Fibroblast of villous mesenchyme (primary cell): ENCODE results near the gene GBA2. TPM values are rescaled to one million over a fixed set of nuclear protein-coding genes. Genes with fewer than 3 reads are reported as not detected.
A peak's percentile ranks its signal among the peaks of the same experiment; 100 is the strongest.

Source experiments
- DNase-seq: peaks from one replicate; pipeline ENCODE4 v3.0.0-alpha.2; 2010; ENCODE audit warnings: low read depth
- H3K4me3 ChIP-seq: 2 replicates; pipeline ENCODE4 v1.5.1; 2011; ENCODE audit warnings: low read depth, mild to moderate bottlenecking, low read length
- total RNA-seq: library from RNA; depleted of rRNA; stranded (reverse); fragments of >200 nt; gene quantifications from 2 replicates; pipeline ENCODE4 v1.2.3, GENCODE V29; 2012
- TF ChIP-seq, protein P1 (sequence below): IDR thresholded peaks from 2 replicates; pipeline ENCODE4 v1.5.1; 2012; ENCODE audit warnings: low read depth, mild to moderate bottlenecking, low read length; ENCODE audit not compliant: insufficient read depth

The GBA2 gene
- total RNA-seq, 1 donor = 38.4 TPM

DNA sequence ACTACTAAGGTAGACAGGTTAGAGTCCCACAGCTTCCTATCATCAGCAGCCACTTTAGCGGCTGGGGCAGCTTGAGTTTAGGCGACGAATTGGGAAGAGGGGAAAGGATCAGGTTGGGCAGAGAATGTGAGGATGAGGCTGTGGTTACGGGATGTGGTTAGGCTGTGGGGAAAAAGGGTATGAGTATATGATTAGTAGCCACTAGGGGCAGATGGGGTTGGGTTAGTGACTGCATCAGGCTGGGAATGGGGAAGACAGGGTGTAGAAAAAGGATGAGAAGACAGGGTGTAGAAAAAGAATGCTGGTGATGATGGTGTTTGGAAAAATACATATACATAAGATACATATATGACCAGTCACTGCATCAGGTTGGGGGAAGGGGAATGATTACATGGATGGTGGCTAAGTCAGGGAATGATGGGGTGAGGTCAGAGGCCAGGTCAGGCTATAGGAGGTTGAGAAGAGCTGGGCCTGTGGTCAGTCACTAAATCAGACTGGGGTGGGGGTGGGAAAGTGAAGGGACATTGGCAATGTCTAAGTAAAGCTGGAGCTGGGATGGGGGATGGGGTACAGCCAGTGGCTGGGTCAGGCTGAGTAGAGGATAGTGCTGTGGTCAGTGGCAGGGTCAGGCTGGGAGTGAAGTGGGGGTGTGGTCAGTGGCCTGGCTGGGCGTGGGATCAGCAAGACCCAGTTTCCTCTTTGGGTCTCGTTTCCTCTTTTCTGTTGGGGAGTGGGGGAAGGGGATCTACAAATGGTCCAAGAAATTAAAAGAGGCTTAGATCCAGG is 19.1 kb downstream of the GBA2 start:
- TF ChIP-seq, protein P1, sequence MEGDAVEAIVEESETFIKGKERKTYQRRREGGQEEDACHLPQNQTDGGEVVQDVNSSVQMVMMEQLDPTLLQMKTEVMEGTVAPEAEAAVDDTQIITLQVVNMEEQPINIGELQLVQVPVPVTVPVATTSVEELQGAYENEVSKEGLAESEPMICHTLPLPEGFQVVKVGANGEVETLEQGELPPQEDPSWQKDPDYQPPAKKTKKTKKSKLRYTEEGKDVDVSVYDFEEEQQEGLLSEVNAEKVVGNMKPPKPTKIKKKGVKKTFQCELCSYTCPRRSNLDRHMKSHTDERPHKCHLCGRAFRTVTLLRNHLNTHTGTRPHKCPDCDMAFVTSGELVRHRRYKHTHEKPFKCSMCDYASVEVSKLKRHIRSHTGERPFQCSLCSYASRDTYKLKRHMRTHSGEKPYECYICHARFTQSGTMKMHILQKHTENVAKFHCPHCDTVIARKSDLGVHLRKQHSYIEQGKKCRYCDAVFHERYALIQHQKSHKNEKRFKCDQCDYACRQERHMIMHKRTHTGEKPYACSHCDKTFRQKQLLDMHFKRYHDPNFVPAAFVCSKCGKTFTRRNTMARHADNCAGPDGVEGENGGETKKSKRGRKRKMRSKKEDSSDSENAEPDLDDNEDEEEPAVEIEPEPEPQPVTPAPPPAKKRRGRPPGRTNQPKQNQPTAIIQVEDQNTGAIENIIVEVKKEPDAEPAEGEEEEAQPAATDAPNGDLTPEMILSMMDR = peak; percentile 62
- peak; percentile 86 for DNase-seq
- H3K4me3 ChIP-seq = peak overlapping the region; percentile 88

DNA sequence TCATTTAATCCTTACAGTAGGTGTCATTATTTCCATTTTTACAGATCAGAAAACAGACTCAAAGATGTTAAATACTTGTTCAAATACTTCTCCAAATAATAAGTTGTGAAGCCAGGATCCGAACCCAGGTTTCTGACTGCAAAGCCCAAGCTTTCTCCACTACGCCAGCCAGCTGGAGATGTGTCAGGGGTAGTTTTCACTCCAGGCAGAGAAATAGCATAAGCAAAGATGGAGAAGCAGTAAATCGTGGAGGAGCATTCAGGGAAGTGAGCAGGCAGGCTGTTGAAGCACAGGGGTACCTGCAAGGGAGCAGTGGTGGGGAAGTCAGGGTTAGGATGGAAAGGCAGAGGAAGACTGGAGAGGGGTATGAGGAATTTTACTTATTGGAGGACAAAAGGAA is 19.9 kb downstream of the GBA2 start:
- TF ChIP-seq, protein P1 = no peak
- DNase-seq = no peak
- H3K4me3 ChIP-seq = peak overlapping the region; percentile 88

DNA sequence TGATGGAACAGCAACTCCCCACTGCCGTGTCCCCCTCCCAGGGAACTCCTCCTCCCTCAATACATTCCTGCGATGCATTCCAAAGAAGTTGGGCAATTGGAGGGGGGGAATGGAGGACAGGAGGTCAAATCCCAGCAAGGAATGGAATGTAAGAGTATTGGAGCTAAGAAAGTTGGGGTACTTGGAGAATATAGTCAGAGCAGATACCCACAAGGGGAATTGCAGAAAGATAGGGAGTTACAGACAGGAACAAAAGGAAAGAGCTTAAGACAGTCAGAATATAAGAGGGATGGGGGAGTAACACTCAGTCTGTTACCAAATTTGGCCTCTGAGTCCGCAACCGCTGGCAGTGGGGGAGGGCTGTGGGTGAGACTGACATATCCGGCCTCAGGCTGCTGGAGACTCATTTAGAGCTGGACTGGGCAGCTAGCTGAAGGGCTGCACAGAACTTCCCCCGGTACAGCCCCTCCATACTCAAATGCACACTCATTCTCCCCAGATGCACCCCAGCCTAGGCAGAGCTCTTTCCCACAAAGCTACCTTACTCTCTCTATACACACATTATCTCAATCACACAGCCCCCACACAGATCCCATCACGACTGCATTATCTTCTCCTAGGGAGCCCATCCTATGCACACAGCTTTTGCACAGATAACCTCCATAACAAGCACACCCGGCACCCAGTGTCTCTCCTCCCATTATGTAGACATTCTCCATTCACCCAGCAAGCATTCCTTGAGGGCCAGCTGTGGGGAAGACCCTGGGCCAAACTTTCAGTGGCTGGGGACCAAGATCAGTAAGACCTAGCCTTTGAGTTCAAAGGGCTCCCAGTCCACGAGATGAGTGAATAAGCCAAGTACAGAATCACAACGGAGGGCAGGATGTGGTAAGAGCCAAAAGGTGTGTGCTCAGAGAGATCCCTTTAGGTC is 20.7 kb downstream of the GBA2 start:
- TF ChIP-seq, protein P1 = no peak
- peak; percentile 88 for DNase-seq
- peak overlapping the region; percentile 88 for H3K4me3 ChIP-seq

DNA sequence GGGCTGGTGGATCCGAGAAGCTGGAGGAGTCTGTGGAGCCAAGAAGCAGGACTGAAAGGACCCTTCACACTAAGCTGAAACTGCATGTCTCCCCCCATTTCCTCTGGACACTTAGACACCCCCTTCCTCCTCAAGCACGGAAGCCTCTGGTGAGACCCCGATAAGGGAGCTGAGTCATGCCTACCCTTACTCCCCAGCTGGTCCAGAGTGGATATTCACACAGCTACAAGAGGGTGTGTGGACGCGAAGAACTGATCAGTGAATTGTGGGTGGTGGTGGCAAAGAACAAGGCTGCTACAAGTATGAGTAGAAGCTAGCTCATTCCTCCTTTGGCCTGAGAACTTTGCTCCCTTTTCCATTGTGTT is 21.4 kb downstream of the GBA2 start:
- DNase-seq = no peak
- H3K4me3 ChIP-seq = peak overlapping the region; percentile 88
- TF ChIP-seq, protein P1 = no peak

DNA sequence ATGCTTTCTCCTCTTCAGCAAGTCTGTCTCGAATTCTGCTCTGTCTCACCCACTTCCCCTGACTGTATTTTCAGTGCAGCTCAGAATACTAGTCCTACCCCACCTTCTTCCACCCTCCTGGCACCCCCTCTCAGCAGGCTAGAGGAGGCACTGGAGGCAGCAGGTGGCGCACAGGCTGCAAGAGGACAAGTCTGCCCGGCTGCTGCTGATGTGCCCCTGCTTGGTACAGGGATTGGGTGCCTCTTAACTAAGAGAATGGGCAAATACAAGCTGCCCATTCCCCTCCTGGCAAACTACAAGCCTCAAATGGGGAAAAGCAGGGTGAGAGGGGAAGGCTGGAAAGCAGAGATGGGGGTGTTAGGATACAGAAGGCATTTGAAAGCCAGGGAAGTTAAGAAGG is 22.1 kb downstream of the GBA2 start:
- TF ChIP-seq, protein P1 = peak; percentile 29
- peak; percentile 42 for DNase-seq
- peak overlapping the region; percentile 88 for H3K4me3 ChIP-seq

DNA sequence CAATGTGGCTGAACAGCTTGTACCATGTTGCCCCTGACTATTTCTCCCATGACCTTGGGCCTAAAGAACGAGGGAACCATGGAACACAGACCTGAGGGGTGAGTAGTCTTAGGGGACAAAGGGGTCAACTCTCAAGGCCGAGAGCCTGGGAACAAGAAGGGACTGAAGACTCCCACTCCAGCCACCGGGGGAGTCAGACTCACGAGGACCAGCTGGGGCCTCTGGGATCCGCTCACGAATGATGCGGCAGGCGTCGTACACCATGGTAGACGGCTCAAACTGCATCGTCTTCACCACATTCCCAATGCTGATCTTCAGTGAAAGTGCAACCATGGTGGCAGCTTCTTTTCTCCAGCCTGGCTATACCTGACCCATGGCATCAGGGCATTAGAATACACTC is 23.7 kb downstream of the GBA2 start:
- TF ChIP-seq, protein P1 = no peak
- no peak overlapping the region for H3K4me3 ChIP-seq

More for the DNA sequence above, 23.7 kb downstream of the GBA2 start:
- DNase-seq = no peak
